D721Med (cell line): ENCODE results near the gene FRMD5.

Experiments
- DNase-seq: peaks from one replicate; pipeline ENCODE4 v3.0.0; 2011; ENCODE audit warnings: low spot score; ENCODE audit not compliant: insufficient read length
- FAIRE-seq: peaks from 2 replicates; lab custom pipeline; 2011; peaks lifted over from hg19 to GRCh38; lab: Jason Lieb, UNC
- CTCF ChIP-seq: IDR thresholded peaks from 2 replicates; pipeline ENCODE4 v1.5.1; 2012; ENCODE audit warnings: mild to moderate bottlenecking, control low read depth; ENCODE audit not compliant: insufficient read depth; ENCODE audit errors: missing control alignments

The FRMD5 gene

DNA sequence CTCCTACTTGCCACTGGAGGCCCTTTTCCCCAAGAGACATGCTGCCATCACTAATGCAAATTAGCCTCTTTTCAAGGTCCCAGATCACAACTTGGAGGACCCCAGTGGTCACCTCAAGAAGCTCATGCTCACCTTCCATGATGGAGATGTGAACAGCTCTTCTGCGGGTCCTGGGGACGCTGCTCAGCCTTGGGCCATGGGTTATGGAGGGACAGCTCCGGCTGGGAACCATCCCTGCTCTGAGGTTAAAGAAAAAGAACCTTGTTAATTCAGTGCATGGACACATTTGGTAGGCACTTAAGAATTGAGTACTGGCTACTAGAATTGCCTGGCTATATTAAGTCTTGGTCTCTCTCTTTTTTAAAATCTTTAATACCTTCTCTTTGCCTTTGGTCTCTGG, 311.5 kb downstream of the FRMD5 start:
- no peak for TF ChIP-seq CTCF
- no peak for DNase-seq
- no peak for FAIRE-seq

DNA sequence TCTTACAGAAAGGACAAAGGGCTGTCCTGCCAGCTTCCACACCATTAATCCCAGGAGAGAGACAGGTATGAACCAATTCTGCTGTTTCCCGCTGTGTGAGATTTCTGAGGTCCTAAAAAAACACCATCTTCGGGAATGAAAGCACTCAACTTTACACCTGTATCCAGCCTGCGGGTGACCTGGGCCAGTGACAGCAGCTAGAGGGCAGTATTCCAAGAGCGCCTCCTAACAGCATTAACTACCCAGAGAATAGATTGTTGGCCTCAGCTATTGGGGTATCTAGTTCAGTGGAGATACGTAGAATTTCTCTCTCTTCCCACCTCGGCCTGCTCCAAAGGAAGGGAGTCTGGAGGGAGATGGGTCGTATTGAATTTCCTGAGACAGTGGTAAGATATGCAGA, 313.1 kb downstream of the FRMD5 start:
- DNase-seq (no peak), FAIRE-seq (no peak)
- TF ChIP-seq CTCF: peak; percentile 33

- no peak for TF ChIP-seq CTCF
- FAIRE-seq (no peak), DNase-seq (no peak)
Measured at GRCh38 chr15:43881245-43881644, 313.8 kb downstream of the FRMD5 start.

DNA sequence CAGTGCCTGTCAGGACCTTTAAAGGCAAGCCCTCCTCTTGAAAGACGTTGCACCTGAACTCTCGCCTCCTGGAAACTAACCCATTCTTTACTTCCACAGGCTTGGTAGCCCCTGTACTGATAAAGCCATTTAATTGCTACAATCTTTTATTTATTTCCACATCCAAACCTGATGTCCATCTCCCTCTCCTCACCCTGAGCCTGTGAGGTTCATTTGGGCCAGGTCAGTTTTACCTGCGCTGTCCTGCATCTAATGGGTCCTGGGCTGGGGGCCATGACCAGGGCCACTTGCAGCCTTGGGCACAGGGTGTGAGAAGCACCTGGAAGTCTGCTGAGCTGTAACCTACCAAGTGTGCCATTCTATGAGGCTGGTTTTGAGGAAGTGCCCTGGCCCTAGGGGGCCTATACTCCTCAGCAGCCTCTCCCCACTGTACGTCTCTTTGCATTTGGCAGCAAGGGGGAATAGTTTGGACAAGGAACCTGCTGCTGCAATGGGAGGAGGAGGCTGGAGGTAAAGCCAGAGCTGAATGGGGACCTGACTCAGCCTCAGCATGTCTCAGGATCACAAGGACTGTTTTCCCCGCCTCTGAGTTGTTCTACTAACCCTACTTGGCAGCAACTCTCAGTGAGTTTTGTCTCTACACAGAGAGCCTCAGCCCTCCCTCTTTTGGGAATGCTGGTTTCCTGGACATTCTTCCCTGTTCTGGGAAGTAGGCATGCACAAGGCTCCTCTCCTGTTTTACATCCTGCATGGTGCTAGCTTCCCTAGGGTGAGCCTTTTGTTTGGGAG, 314.5 kb downstream of the FRMD5 start:
- DNase-seq: no peak
- TF ChIP-seq CTCF: no peak

DNA sequence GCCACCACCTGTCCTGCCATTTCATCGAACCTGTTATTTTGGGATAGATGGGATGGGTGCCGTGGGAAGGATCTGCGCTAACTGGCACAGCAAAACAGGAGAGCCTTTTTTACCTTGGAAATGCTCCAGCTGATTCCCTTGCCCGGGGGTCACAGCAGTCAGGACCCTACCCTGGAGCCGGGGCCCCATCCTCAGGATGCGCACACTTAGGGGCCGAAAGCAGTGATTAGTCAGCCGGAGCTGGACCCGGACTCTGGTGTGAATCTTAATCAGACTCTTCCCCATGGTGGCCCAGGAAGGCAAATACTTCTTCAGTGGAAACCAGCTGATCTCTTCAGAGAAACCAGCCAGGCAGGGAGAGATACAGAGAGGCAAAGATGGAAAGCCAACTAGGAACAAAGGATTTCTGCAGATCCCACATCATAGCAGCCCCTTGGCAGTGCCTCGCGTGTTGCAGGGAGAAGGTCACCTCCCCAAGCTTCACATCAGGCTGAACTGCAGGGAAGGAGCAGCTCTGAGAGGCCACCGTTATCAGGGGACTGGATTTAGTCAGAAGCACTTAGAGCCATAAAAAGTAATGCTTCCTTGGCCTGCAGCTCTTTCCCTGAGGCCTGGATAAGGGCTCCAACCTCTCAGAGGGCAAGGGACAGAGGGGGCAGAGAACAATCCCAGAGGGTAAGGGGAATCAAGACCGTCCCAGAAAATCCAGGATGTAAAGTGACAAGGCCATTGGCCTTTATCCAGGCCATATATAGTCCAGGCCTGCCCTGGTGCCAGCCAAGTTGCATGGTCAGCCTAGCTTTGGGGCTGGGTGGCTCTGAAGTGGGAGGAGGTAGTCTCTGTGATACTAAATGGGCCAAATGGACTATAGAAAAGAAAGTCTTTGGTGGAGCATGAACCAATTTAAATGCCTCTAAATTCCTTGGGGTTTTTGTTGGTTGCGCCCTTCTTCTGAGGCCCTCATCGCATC, 315.4 kb downstream of the FRMD5 start:
- no peak for DNase-seq

More for the DNA sequence above, 314.5 kb downstream of the FRMD5 start:
- FAIRE-seq: no peak

GRCh38 chr15:43878446-43878845, 316.6 kb downstream of the FRMD5 start:
- no peak for TF ChIP-seq CTCF
- FAIRE-seq (no peak), DNase-seq (no peak)

More for the DNA sequence above, 315.4 kb downstream of the FRMD5 start:
- no peak for TF ChIP-seq CTCF
- no peak for FAIRE-seq
